Stimulated activated CD4-positive, alpha-beta T cell treated with anti-CD3 and anti-CD28 coated beads, Interleukin-1b, Interleukin-23, amount 100 ng/mL, for 48 hours (primary cell): ENCODE results near the gene FURIN.
"Not testable (repeated sequence)": the region's sequence is repeated elsewhere in the genome, so short reads cannot be mapped to it uniquely, and the experiment has no call there.

ENCODE experiments used
- DNase-seq: peaks from one replicate; pipeline ENCODE4 v3.0.0-alpha.2; 2020

The FURIN gene

GRCh38 chr15:90871139-90871715 is 2.8 kb downstream of the FURIN start:
- no peak for DNase-seq

DNA sequence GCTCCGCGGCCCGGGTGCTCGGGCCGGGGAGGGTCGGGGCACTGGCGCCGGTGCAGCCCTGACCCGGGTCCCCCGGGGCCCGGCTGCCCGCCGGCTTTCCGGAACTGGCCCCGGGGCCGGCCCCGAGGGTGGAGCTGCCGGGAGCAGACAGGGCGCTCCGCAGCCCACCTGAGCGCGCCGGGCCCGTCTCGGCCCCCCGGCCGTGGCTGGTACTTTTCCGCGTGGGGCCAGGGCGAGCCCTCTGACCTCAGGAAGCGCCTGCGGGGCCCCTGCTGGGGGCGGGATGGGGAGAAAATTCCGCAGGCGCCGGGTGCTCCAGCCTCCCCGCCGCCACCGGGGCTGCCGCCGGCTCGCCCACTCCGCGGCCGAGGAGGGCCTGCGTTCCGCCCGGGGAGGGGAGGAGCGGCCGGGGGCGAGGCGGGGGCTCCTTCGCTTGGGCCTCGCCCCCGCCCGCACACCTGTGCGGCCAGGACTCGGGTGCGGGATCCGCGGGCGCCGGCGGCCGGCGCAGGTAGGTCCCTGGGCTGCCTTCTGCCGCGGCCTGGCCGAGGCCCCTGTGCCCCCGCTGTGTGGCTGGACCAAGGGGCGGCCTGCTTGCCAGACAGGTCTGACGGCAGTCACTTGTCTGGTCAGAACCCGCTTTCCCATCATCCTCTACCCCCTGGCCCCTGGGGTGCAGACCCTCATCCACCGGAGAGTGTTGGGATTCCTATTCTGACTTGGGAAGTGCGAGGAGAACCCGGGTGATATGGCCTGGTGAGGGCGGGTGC is 3.5 kb downstream of the FURIN start:
- DNase-seq = no peak

GRCh38 chr15:90872486-90873184 is 4.2 kb downstream of the FURIN start:
- peak; percentile 72 for DNase-seq

- DNase-seq = no peak
Measured at GRCh38 chr15:90873488-90873997, 5.2 kb downstream of the FURIN start.

GRCh38 chr15:90873998-90874605 is 5.7 kb downstream of the FURIN start:
- no peak for DNase-seq

DNA sequence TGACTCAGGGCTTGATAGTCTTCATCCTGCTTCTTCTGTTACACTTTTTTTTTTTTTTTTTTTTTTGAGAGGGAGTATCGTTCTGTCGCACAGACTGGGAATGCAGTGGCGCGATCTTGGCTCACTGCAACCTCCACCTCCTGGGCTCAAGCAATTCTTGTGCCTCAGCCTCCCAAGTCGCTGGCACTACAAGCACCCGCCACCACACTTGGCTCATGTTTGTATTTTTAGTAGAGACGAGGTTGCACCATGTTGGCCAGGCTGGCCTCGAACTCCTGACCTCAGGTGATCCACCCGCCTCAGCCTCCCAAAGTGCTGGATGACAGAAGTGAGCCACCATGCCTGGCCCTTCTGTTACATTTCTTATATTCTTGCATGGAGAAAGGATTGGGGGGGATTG is 6.6 kb downstream of the FURIN start:
- DNase-seq = not testable (repeated sequence)

- no peak for DNase-seq
Measured at GRCh38 chr15:90875549-90875981, 7.2 kb downstream of the FURIN start.

- no peak for DNase-seq
Measured at GRCh38 chr15:90876046-90876445, 7.7 kb downstream of the FURIN start.

DNA sequence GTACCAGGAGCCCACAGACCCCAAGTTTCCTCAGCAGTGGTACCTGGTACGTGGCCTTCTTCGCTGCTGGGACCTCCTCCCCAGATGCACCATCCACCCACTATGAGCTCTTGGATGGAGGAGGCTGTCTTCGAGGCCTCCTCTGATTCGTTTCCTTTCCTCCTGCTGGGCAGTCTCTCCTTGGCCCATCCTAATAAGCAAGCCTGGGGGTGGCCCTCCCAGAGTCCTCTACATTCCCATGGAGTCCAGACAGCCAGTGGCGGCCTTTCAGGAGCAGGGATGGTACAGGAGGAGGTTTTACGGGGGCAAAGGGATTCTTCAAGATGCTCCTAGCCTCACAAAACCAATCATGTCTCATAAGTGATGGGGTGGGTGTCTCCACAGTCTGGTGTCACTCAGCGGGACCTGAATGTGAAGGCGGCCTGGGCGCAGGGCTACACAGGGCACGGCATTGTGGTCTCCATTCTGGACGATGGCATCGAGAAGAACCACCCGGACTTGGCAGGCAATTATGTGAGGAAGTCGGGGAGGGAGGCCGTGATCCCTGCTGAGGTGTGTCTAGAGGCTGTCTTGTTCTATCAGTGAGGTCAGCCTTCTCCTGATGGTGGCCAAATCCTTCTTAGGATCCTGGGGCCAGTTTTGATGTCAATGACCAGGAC is 8.3 kb downstream of the FURIN start:
- DNase-seq = no peak

- DNase-seq = no peak
Measured at GRCh38 chr15:90877315-90877714, 8.9 kb downstream of the FURIN start.

- DNase-seq = no peak
Measured at GRCh38 chr15:90877996-90878395, 9.6 kb downstream of the FURIN start.

DNA sequence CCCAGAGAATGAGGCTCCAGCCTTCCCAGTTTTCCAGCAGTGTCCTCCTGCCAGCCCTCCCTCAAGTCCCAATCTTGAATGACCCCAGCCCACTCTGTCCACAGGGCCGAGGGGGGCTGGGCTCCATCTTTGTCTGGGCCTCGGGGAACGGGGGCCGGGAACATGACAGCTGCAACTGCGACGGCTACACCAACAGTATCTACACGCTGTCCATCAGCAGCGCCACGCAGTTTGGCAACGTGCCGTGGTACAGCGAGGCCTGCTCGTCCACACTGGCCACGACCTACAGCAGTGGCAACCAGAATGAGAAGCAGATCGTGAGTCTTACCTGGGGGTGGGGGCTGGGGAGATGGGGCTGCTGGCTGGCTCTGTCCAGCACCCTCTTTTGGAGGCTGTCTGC is 10.3 kb downstream of the FURIN start:
- DNase-seq = no peak

DNA sequence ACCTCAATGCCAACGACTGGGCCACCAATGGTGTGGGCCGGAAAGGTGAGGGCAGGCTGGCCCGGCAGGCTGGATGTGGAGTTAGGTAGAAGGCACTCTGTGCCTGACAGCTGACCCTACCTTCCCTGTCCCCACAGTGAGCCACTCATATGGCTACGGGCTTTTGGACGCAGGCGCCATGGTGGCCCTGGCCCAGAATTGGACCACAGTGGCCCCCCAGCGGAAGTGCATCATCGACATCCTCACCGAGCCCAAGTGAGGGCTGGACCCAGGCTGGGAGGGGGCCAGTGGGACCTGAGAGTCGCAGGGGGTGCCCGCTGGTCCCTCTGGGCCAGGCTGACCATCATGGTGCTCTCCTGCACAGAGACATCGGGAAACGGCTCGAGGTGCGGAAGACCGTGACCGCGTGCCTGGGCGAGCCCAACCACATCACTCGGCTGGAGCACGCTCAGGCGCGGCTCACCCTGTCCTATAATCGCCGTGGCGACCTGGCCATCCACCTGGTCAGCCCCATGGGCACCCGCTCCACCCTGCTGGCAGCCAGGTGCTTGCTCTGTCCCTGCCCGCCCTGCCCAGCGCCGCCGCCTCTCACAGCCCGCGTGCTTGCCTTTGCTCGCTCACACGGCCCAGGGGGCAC is 11.5 kb downstream of the FURIN start:
- DNase-seq = no peak

- DNase-seq = no peak
Measured at GRCh38 chr15:90880381-90881145, 12.2 kb downstream of the FURIN start.

DNA sequence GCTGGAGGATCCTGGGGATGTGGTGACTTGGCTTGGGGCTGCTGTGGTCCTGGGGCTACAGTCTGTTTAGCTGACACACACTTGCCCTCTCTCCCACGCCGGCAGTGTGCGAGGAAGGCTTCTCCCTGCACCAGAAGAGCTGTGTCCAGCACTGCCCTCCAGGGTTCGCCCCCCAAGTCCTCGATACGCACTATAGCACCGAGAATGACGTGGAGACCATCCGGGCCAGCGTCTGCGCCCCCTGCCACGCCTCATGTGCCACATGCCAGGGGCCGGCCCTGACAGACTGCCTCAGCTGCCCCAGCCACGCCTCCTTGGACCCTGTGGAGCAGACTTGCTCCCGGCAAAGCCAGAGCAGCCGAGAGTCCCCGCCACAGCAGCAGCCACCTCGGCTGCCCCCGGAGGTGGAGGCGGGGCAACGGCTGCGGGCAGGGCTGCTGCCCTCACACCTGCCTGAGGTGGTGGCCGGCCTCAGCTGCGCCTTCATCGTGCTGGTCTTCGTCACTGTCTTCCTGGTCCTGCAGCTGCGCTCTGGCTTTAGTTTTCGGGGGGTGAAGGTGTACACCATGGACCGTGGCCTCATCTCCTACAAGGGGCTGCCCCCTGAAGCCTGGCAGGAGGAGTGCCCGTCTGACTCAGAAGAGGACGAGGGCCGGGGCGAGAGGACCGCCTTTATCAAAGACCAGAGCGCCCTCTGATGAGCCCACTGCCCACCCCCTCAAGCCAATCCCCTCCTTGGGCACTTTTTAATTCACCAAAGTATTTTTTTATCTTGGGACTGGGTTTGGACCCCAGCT is 13.0 kb downstream of the FURIN start:
- DNase-seq = no peak

DNA sequence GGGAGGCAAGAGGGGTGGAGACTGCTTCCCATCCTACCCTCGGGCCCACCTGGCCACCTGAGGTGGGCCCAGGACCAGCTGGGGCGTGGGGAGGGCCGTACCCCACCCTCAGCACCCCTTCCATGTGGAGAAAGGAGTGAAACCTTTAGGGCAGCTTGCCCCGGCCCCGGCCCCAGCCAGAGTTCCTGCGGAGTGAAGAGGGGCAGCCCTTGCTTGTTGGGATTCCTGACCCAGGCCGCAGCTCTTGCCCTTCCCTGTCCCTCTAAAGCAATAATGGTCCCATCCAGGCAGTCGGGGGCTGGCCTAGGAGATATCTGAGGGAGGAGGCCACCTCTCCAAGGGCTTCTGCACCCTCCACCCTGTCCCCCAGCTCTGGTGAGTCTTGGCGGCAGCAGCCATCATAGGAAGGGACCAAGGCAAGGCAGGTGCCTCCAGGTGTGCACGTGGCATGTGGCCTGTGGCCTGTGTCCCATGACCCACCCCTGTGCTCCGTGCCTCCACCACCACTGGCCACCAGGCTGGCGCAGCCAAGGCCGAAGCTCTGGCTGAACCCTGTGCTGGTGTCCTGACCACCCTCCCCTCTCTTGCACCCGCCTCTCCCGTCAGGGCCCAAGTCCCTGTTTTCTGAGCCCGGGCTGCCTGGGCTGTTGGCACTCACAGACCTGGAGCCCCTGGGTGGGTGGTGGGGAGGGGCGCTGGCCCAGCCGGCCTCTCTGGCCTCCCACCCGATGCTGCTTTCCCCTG is 13.8 kb downstream of the FURIN start:
- no peak for DNase-seq

GRCh38 chr15:90882781-90883525 is 14.6 kb downstream of the FURIN start:
- DNase-seq = no peak

DNA sequence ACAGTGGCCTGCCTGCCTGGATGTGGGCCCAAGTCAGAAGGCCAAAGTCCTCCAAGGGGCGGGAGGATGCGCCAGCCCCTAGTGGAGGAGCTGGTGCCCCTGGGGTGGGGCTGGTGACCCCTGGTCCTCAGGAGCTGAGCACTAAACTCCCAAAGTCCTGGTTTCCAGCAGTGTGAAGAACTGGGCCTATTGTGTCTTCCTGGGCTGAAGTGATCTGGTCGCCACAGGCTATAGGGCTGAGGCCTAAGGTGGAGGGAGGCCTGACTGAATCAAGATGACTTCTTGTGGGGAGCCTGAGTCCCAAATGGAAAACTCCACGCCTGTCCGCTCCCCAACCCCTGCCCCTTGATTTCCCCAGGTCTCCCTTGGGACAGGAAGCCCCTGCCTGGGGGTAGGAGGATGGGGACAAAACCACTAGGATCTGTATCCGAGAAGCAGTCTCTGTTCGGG is 15.2 kb downstream of the FURIN start:
- DNase-seq = no peak
